Right lobe of liver (tissue), 4 donors: ENCODE results near the gene EIF3B.

Experiments
- CTCF ChIP-seq, 4 donors: fragments of 200-600 bp in 3 of 4; fragments of 450-650 bp in 1 of 4; IDR thresholded peaks; one replicate each; pipeline versions ENCODE4 v1.5.1 to v1.8.0; 2016 to 2022; ENCODE audit warnings: antibody characterized with exemption in 4 of 4, mild to moderate bottlenecking in 2 of 4
- POLR2A ChIP-seq: fragments of 450-650 bp; IDR thresholded peaks from one replicate; pipeline ENCODE4 v1.6.1; 2017; ENCODE audit warnings: antibody characterized with exemption, mild to moderate bottlenecking
- donor health status: DM: no; HTN: no; CAD: no.
- donor health status: DM: no; HTN: no; CAD: no.
- donor health status: DM: no; HTN: yes; CAD: no.

DNA sequence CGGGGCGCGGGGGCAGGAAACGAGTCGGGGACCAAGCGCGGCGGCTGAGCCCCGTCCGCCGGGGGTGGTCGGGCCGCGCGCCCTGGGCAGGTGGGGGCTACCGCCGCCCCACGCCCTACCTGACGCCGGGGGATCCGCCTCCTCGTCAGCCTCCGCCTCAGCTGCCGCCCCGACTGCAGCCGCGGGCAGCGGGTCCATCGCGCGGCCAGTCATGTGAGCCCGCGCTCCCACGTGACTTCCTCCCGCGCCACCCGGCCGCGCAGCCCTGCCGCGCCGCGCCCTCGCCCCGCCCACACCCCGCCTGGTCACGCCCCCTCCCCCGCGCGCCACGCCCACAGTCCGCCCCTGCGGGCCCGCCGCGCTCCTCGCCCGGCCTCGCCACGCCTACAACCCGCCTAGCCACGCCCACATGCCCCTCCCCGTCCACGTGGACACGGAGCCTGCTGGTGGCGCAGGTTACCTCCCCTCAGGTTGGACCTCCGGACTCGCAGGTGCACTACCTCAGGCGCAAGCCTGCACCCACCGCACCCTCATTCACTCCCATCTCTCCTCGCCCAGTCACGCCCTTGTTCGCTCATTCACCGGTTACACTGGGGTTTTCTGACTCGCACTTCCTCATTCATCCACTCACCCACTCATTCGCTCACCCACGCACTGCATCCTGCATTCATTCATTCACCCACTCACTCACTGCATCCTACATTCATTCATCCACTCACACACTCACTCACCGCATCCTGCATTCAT is 40.2 kb upstream of the EIF3B start, which contains the start of gene SNX8:
- TF ChIP-seq CTCF (IDR thresholded peaks at IDR 0.05): no peak
- TF ChIP-seq POLR2A: peak; percentile 74
